GM12875 (cell line): ENCODE results near the gene PPP1R13B.

ENCODE experiments used
- H3K4me3 ChIP-seq: one replicate; pipeline ENCODE4 v1.5.1; 2011; ENCODE audit warnings: low read depth, low read length, control low read depth
- CTCF ChIP-seq: IDR thresholded peaks from 2 replicates; pipeline ENCODE4 v1.5.1; 2011; ENCODE audit warnings: low read depth, mild to moderate bottlenecking, control low read depth, inconsistent platforms, low read length, moderate library complexity, borderline replicate concordance; ENCODE audit not compliant: insufficient read depth

The PPP1R13B gene

GRCh38 chr14:103885509-103885932 is 38.1 kb upstream of the PPP1R13B start:
- TF ChIP-seq CTCF: no peak
- no peak overlapping the region for H3K4me3 ChIP-seq

- TF ChIP-seq CTCF: no peak
- H3K4me3 ChIP-seq: no peak overlapping the region
These were observed 37.5 kb upstream of the PPP1R13B start for GRCh38 chr14:103884854-103885253.

GRCh38 chr14:103883263-103883523 is 35.8 kb upstream of the PPP1R13B start:
- H3K4me3 ChIP-seq: no peak overlapping the region
- no peak for TF ChIP-seq CTCF

- TF ChIP-seq CTCF: no peak
These were observed 35.3 kb upstream of the PPP1R13B start for GRCh38 chr14:103882503-103883262.

GRCh38 chr14:103881268-103882201 is 34.2 kb upstream of the PPP1R13B start:
- no peak for TF ChIP-seq CTCF
- no peak overlapping the region for H3K4me3 ChIP-seq

More at GRCh38 chr14:103882503-103883262, 35.3 kb upstream of the PPP1R13B start:
- H3K4me3 ChIP-seq: no peak overlapping the region

- no peak overlapping the region for H3K4me3 ChIP-seq
These were observed 33.2 kb upstream of the PPP1R13B start for GRCh38 chr14:103880348-103881267.

More at GRCh38 chr14:103880348-103881267, 33.2 kb upstream of the PPP1R13B start:
- TF ChIP-seq CTCF: no peak
